ENCODE results near the gene EIF2D.

DNA sequence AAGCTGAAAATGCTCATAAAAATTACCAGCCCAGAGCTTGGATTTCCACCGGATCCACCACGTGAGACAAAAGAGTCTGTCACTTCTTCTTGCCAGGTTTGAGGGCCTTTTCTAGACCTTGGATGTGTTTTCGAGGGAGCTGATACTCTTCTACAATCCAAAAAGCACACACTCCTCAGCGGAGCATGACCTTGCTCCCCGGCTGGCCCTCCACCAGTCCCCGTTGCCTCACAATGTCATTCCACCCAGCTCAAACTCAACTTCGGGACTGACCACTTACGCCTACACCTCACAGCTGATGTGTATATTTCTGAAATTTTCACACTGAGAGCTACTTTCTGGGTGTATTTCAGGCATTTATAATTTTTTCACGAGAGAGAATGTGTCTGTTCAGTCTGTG lies 20.6 kb downstream of the EIF2D start:
- TF ChIP-seq, protein P1, sequence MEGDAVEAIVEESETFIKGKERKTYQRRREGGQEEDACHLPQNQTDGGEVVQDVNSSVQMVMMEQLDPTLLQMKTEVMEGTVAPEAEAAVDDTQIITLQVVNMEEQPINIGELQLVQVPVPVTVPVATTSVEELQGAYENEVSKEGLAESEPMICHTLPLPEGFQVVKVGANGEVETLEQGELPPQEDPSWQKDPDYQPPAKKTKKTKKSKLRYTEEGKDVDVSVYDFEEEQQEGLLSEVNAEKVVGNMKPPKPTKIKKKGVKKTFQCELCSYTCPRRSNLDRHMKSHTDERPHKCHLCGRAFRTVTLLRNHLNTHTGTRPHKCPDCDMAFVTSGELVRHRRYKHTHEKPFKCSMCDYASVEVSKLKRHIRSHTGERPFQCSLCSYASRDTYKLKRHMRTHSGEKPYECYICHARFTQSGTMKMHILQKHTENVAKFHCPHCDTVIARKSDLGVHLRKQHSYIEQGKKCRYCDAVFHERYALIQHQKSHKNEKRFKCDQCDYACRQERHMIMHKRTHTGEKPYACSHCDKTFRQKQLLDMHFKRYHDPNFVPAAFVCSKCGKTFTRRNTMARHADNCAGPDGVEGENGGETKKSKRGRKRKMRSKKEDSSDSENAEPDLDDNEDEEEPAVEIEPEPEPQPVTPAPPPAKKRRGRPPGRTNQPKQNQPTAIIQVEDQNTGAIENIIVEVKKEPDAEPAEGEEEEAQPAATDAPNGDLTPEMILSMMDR (conservative IDR thresholded peaks at IDR 0.05): no peak
- no peak for TF ChIP-seq ZFX (IDR thresholded peaks at IDR 0.05)

All from C4-2B (cell line).